Measurements from ENCODE around the gene RNF215. TPM values are rescaled to one million over a fixed set of nuclear protein-coding genes. Genes with fewer than 3 reads are reported as not detected.

RNF215 gene
- 18.3 and 27.5 TPM in 2 replicates for total RNA-seq (ENCODE audit: low replicate concordance)

GRCh38 chr22:30386960-30387827, at the start of gene RNF215:
TSS of gene RNF215 (minus strand) at chr22:30387411. CDS start at chr22:30387313, 98 bp downstream.

DNA sequence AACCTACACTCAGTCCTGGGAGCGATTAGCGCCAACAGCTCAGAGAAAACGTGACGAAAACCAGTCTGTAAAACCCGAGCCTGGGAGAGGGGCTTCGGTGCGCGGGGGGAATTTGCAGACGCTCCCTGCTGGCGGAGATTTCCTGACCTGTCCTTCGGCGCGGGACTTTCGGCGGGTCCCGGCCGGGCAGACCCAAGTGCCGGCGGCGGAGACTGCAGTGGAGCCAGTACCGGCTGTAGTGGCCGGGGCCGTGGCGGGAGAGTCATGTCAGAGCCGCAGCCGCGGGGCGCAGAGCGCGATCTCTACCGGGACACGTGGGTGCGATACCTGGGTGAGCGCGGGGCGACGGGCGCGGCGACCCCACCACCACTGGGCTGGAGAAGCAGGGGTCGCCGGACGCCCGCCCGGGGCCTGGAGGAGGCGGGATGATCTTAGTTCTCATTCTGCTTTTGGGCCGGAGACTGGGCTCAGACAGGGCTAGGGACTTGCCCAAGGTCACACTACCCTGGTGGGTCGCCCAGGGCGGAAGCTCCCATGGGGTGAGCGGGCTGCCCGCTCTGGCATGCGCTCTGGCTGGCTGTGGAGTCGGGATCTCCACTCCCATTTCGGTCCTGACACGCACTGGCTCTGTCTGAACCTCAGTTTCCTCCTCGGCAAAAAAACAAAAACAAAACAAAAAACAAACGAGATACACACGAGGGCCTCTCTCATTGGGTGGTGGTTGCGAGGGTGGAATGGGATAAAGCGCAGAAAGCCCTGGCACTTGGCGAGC, 38.6 kb upstream of the RNF215 start, which contains the start of gene MTFP1:
TSS of gene MTFP1 (plus strand) at position 153 of the 772 bp plus-strand sequence. CDS start at position 265, 112 bp downstream.

GRCh38 chr22:30396871-30397655, 9.9 kb upstream of the RNF215 start, which contains the start of gene SEC14L2:
TSS of gene SEC14L2 (plus strand) at chr22:30397018. CDS start at chr22:30397117, 99 bp downstream.

GRCh38 chr22:30356449-30357235, 30.6 kb downstream of the RNF215 start, which contains the start of the genes CCDC157 and SF3A1:
TSS of gene CCDC157 (plus strand) at chr22:30357007. CDS start at chr22:30366001, 8,994 bp downstream.
TSS of gene SF3A1 (minus strand) at chr22:30356894. CDS start at chr22:30356792, 102 bp downstream.

Other genes starting within 250 kb of the RNF215 start
- gene LIF, start 140.7 kb downstream of the RNF215 start, total RNA-seq (ENCODE audit: low replicate concordance): 4.6 and 13.3 TPM in 2 replicates
- gene OSM, start 120.6 kb downstream of the RNF215 start, total RNA-seq (ENCODE audit: low replicate concordance): not detected in 2 replicates
- gene CASTOR1, start 97.9 kb downstream of the RNF215 start, total RNA-seq (ENCODE audit: low replicate concordance): 7.1 and 12.8 TPM in 2 replicates
- gene TBC1D10A, start 60.5 kb downstream of the RNF215 start, total RNA-seq (ENCODE audit: low replicate concordance): 6.9 and 11.8 TPM in 2 replicates
- 17.4 and 20.6 TPM in 2 replicates for gene SF3A1, start 30.5 kb downstream of the RNF215 start, total RNA-seq (ENCODE audit: low replicate concordance)
- gene CCDC157, start 30.4 kb downstream of the RNF215 start, total RNA-seq (ENCODE audit: low replicate concordance): 0.59 and 1.6 TPM in 2 replicates
- 3.9 and 33.7 TPM in 2 replicates for gene SEC14L2, start 9.6 kb upstream of the RNF215 start, total RNA-seq (ENCODE audit: low replicate concordance)
- gene MTFP1, start 38.4 kb upstream of the RNF215 start, total RNA-seq (ENCODE audit: low replicate concordance): 3.2 and 11.4 TPM in 2 replicates
- not detected in 2 replicates for gene SEC14L3, start 84.6 kb upstream of the RNF215 start, total RNA-seq (ENCODE audit: low replicate concordance)
- 0.35 TPM in 1 of 2 replicates, not detected in the other for gene SEC14L4, start 118.3 kb upstream of the RNF215 start, total RNA-seq (ENCODE audit: low replicate concordance)
- 0.15 TPM in 1 of 2 replicates, not detected in the other for gene SEC14L6, start 159.3 kb upstream of the RNF215 start, total RNA-seq (ENCODE audit: low replicate concordance)
- not detected in 2 replicates for gene GAL3ST1, start 187.3 kb upstream of the RNF215 start, total RNA-seq (ENCODE audit: low replicate concordance)
- gene PES1, start 204.5 kb upstream of the RNF215 start, total RNA-seq (ENCODE audit: low replicate concordance): 99.5 and 152 TPM in 2 replicates
- gene TCN2, start 219.8 kb upstream of the RNF215 start, total RNA-seq (ENCODE audit: low replicate concordance): 4.6 and 4.9 TPM in 2 replicates
- 5.7 and 7.7 TPM in 2 replicates for gene SLC35E4, start 248.4 kb upstream of the RNF215 start, total RNA-seq (ENCODE audit: low replicate concordance)